HT-29 (cell line): ENCODE results near the gene DTX3. TPM values are rescaled to one million over a fixed set of nuclear protein-coding genes. Genes with fewer than 3 reads are reported as not detected.
"Not testable (repeated sequence)": the region's sequence is repeated elsewhere in the genome, so short reads cannot be mapped to it uniquely, and the experiment has no call there.

Experiments
- DNase-seq: peaks from one replicate; pipeline ENCODE4 v3.0.0-alpha.2; 2015; ENCODE audit warnings: low spot score
- total RNA-seq: library from RNA; depleted of rRNA; stranded (reverse); fragments of >200 nt; shearing (Covaris generic); gene quantifications from 2 replicates; pipeline ENCODE4 v1.2.3, GENCODE V29; 2014

Gene DTX3
- total RNA-seq, 1 experiment from 2014 or later, result not detected

GRCh38 chr12:57606821-57607220, 2.2 kb downstream of the DTX3 start:
- no peak for DNase-seq

- DNase-seq, result no peak
Measured at GRCh38 chr12:57607958-57608663, 3.5 kb downstream of the DTX3 start.

GRCh38 chr12:57609101-57609780, 4.6 kb downstream of the DTX3 start:
- DNase-seq, result no peak

- DNase-seq, result no peak
Measured at GRCh38 chr12:57609781-57610553, 5.3 kb downstream of the DTX3 start.

GRCh38 chr12:57610554-57611107, 6.0 kb downstream of the DTX3 start:
- no peak for DNase-seq

- no peak for DNase-seq
Measured at GRCh38 chr12:57611108-57611826, 6.6 kb downstream of the DTX3 start, which contains the start of gene ARHGEF25. TSS of gene ARHGEF25 (plus strand) at chr12:57611435. CDS start at chr12:57611895, 460 bp downstream.

- no peak for DNase-seq
Measured at GRCh38 chr12:57611827-57612710, 7.4 kb downstream of the DTX3 start.

- DNase-seq, result no peak
Measured at GRCh38 chr12:57612711-57613426, 8.2 kb downstream of the DTX3 start.

- no peak for DNase-seq
Measured at GRCh38 chr12:57613427-57614109, 8.9 kb downstream of the DTX3 start.

GRCh38 chr12:57614178-57614947, 9.7 kb downstream of the DTX3 start:
- DNase-seq, result no peak

- no peak for DNase-seq
Measured at GRCh38 chr12:57614948-57615500, 10.4 kb downstream of the DTX3 start.

GRCh38 chr12:57615637-57616036, 11.0 kb downstream of the DTX3 start:
- no peak for DNase-seq

- DNase-seq, result no peak
Measured at GRCh38 chr12:57616383-57617101, 11.9 kb downstream of the DTX3 start.

- no peak for DNase-seq
Measured at GRCh38 chr12:57617942-57618341, 13.3 kb downstream of the DTX3 start.

GRCh38 chr12:57618431-57618830, 13.8 kb downstream of the DTX3 start:
- DNase-seq, result not testable (repeated sequence)

GRCh38 chr12:57618966-57619433, 14.4 kb downstream of the DTX3 start:
- no peak for DNase-seq
